Cardiac fibroblast (primary cell): Measurements from ENCODE around the gene SLC6A8.
A peak's percentile ranks its signal among the peaks of the same experiment; 100 is the strongest.

ENCODE experiments used
- DNase-seq, 2 donors: peaks; one replicate each; pipeline versions ENCODE4 v3.0.0 to v3.0.0-alpha.2; 2010; ENCODE audit warnings: low read depth in 2 of 2
- H3K4me3 ChIP-seq, 2 donors: replicated peaks in 1 of 2; 1 replicate in 1 of 2; 2 replicates in 1 of 2; pipeline ENCODE4 v1.5.1; 2011; ENCODE audit warnings: low read depth in 2 of 2, low read length in 2 of 2, mild to moderate bottlenecking in 2 of 2, moderate library complexity in 1 of 2
- CTCF ChIP-seq: IDR thresholded peaks from one replicate; pipeline ENCODE4 v1.5.1; 2011; ENCODE audit warnings: low read depth, mild to moderate bottlenecking, low read length, inconsistent platforms

Gene SLC6A8

GRCh38 chrX:153668423-153669173 is 19.1 kb upstream of the SLC6A8 start:
- no peak for DNase-seq
- H3K4me3 ChIP-seq, result no peak overlapping the region
- TF ChIP-seq CTCF, result no peak

GRCh38 chrX:153669174-153669890 is 18.4 kb upstream of the SLC6A8 start:
- peak; percentile 73 for TF ChIP-seq CTCF
- peak in 1 of 2 donors; percentile 23 for DNase-seq
- H3K4me3 ChIP-seq, result no peak overlapping the region

GRCh38 chrX:153669901-153670731 is 17.6 kb upstream of the SLC6A8 start:
- no peak for TF ChIP-seq CTCF

GRCh38 chrX:153670748-153671588 is 16.8 kb upstream of the SLC6A8 start:
- no peak overlapping the region for H3K4me3 ChIP-seq
- no peak for TF ChIP-seq CTCF
- no peak for DNase-seq

More at GRCh38 chrX:153669901-153670731, 17.6 kb upstream of the SLC6A8 start:
- no peak for DNase-seq
- H3K4me3 ChIP-seq, result no peak overlapping the region

GRCh38 chrX:153671589-153672530 is 15.9 kb upstream of the SLC6A8 start:
- no peak for DNase-seq
- no peak for TF ChIP-seq CTCF
- H3K4me3 ChIP-seq, result no peak overlapping the region
